ENCODE results near the gene FAM234B.

FAM234B gene

GRCh38 chr12:13071305-13072280 lies 27.4 kb downstream of the FAM234B start:
- no peak for TF ChIP-seq CTCF (IDR thresholded peaks at IDR 0.05; ENCODE audit: borderline replicate concordance, extremely low read depth, low read length, poor library complexity, severe bottlenecking)
- no peak for TF ChIP-seq EZH2 (IDR thresholded peaks at IDR 0.05; ENCODE audit: borderline replicate concordance, low read depth, low read length, severe bottlenecking)
- H3K27ac ChIP-seq (ENCODE audit: low read length), result no peak overlapping the region
- H3K79me2 ChIP-seq (ENCODE audit: insufficient read depth, low read length), result no peaks in the 10 kb centered on the region
- H4K20me1 ChIP-seq (ENCODE audit: insufficient read depth, low read length), result no peaks in the 10 kb centered on the region; the same call in 1 of the 2 replicates
- H3K9me3 ChIP-seq (ENCODE audit: insufficient read depth, low read length, severe bottlenecking), result no peaks in the 10 kb centered on the region
- DNase-seq (no peak), ATAC-seq (ENCODE audit: insufficient read depth, low read depth) (no peak)
- H3K4me3 ChIP-seq (ENCODE audit: low read depth in 1 of 2, low read length in 2 of 2), result no peak overlapping the region
- H3K9ac ChIP-seq (ENCODE audit: low read depth, low read length), result no peak overlapping the region
- no peak overlapping the region for H3K4me2 ChIP-seq (ENCODE audit: insufficient read depth, low read length)
- no peaks in the 10 kb centered on the region for H3K36me3 ChIP-seq (ENCODE audit: insufficient read depth, low read length)
- peaks cover 13% of the 10 kb centered on the region for H3K27me3 ChIP-seq (ENCODE audit: insufficient read depth, low read length, poor library complexity)
- no peaks in the 10 kb centered on the region for H3K4me1 ChIP-seq (ENCODE audit: insufficient read depth, low read length)
- no peak overlapping the region for H2AFZ ChIP-seq (ENCODE audit: low read depth, low read length)

GRCh38 chr12:13073173-13073572 lies 29.0 kb downstream of the FAM234B start:
- Histone ChIP-seq H2AFZ (ENCODE audit: low read depth, low read length) (no peak overlapping the region), H3K27me3 (ENCODE audit: insufficient read depth, low read length, poor library complexity) (peaks cover 8% of the 10 kb centered on the region)
- ATAC-seq (ENCODE audit: insufficient read depth, low read depth), result no peak

GRCh38 chr12:13074396-13075117 lies 30.4 kb downstream of the FAM234B start:
- ATAC-seq (ENCODE audit: insufficient read depth, low read depth) (no peak), DNase-seq (no peak)
- H3K4me3 ChIP-seq (ENCODE audit: low read depth in 1 of 2, low read length in 2 of 2), result no peak overlapping the region
- no peak overlapping the region for H3K27ac ChIP-seq (ENCODE audit: low read length)
- H3K9me3 ChIP-seq (ENCODE audit: insufficient read depth, low read length, severe bottlenecking), result no peaks in the 10 kb centered on the region
- no peak overlapping the region for H2AFZ ChIP-seq (ENCODE audit: low read depth, low read length)
- no peak for TF ChIP-seq EZH2 (IDR thresholded peaks at IDR 0.05; ENCODE audit: borderline replicate concordance, low read depth, low read length, severe bottlenecking)
- no peak for TF ChIP-seq CTCF (IDR thresholded peaks at IDR 0.05; ENCODE audit: borderline replicate concordance, extremely low read depth, low read length, poor library complexity, severe bottlenecking)
- no peak overlapping the region for H3K4me2 ChIP-seq (ENCODE audit: insufficient read depth, low read length)
- H3K27me3 ChIP-seq (ENCODE audit: insufficient read depth, low read length, poor library complexity), result peaks cover 2% of the 10 kb centered on the region
- H3K4me1 ChIP-seq (ENCODE audit: insufficient read depth, low read length), result no peaks in the 10 kb centered on the region
- no peaks in the 10 kb centered on the region; the same call in 1 of the 2 replicates for H4K20me1 ChIP-seq (ENCODE audit: insufficient read depth, low read length)
- H3K79me2 ChIP-seq (ENCODE audit: insufficient read depth, low read length), result no peaks in the 10 kb centered on the region
- H3K9ac ChIP-seq (ENCODE audit: low read depth, low read length), result no peak overlapping the region
- H3K36me3 ChIP-seq (ENCODE audit: insufficient read depth, low read length), result no peaks in the 10 kb centered on the region

More at GRCh38 chr12:13073173-13073572, 29.0 kb downstream of the FAM234B start:
- H3K36me3 ChIP-seq (ENCODE audit: insufficient read depth, low read length), result no peaks in the 10 kb centered on the region
- H3K4me1 ChIP-seq (ENCODE audit: insufficient read depth, low read length), result no peaks in the 10 kb centered on the region
- H3K9ac ChIP-seq (ENCODE audit: low read depth, low read length), result no peak overlapping the region
- no peak overlapping the region for H3K4me2 ChIP-seq (ENCODE audit: insufficient read depth, low read length)
- no peak overlapping the region for H3K27ac ChIP-seq (ENCODE audit: low read length)
- H3K9me3 ChIP-seq (ENCODE audit: insufficient read depth, low read length, severe bottlenecking), result no peaks in the 10 kb centered on the region
- H3K79me2 ChIP-seq (ENCODE audit: insufficient read depth, low read length), result no peaks in the 10 kb centered on the region
- no peak for DNase-seq
- H4K20me1 ChIP-seq (ENCODE audit: insufficient read depth, low read length), result no peaks in the 10 kb centered on the region; the same call in 1 of the 2 replicates
- no peak overlapping the region for H3K4me3 ChIP-seq (ENCODE audit: low read depth in 1 of 2, low read length in 2 of 2)
- TF ChIP-seq CTCF (IDR thresholded peaks at IDR 0.05; ENCODE audit: borderline replicate concordance, extremely low read depth, low read length, poor library complexity, severe bottlenecking), result no peak
- no peak for TF ChIP-seq EZH2 (IDR thresholded peaks at IDR 0.05; ENCODE audit: borderline replicate concordance, low read depth, low read length, severe bottlenecking)
